ENCODE data around the gene RBMS2. TPM values are rescaled to one million over a fixed set of nuclear protein-coding genes. Genes with fewer than 3 reads are reported as not detected.

The RBMS2 gene
- total and polyA plus RNA-seq, 9 of the 15 experiments (the other 6 are each of a cell fraction or from before 2014, with no cell fraction given): 0.08 to 10.5 (median 0.31) TPM

DNA sequence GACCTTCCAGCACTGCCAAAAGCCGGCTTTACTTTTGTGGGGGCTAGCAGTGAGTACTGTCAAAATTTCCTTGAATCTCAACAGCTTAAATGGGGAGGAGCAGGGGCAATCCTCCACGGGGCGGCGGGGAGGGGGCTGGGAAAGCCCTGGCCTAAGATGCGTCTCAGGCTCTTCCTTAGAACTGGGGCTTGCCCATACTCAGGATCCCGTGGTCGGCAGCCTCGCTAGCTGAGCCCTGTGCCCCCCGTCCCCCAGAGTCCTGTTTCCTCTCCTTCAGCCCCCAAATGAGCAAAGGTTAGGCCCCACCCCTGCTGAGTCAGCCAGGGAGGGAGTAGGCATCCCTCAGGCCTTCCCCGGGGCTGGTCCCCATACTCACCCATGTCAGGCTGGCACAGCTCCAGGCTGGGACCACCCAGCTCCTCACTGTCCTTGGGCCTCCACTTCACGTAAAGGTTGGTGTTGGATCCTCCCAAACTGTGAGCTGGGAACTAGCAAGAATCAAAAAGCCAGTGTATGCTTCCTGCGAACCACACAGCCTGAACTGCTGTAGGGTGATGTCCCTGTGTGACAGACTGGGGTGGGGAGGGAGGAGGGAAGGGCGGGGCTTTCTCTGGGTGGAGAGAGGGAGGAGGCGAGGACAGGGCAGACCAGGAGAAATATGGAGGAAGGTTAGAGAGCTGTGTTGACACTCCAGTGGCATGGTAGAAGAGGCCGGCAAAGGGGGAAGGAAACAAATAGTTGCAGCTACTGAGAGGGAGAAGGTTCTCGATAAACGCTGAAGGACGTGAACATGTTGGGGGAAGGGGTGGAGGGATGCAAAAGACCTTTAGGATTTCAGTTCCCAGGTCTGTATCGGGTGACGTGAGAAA lies 114.4 kb downstream of the RBMS2 start (continued):
- TF ChIP-seq CHD7 (IDR thresholded peaks at IDR 0.05; ENCODE audit: low read depth, low read length) (no peak), ELK1 (CRISPR knock-in tag; IDR thresholded peaks at IDR 0.05) (no peak), SREBF2 (CRISPR knock-in tag; IDR thresholded peaks at IDR 0.05) (no peak), STAG1 (CRISPR knock-in tag; IDR thresholded peaks at IDR 0.05; ENCODE audit: borderline replicate concordance) (no peak), MTA2 (IDR thresholded peaks at IDR 0.05; ENCODE audit: low read depth) (no peak), ZNF551 (CRISPR knock-in tag; IDR thresholded peaks at IDR 0.05) (no peak), CBFA2T3 (IDR thresholded peaks at IDR 0.05) (peak; percentile 36), ZNF740 (CRISPR knock-in tag; IDR thresholded peaks at IDR 0.05) (0 out of 2 replicates have a peak, but pooled peaks have one; percentile 26), ZNF740 (tag; IDR thresholded peaks at IDR 0.05) (0 out of 4 replicates have a peak, but pooled peaks of 1 of the 2 experiments have one; percentile 20), C11orf30 (IDR thresholded peaks at IDR 0.05; ENCODE audit: low read depth) (peak; percentile 91), ZBTB1 (CRISPR knock-in tag; IDR thresholded peaks at IDR 0.05; ENCODE audit: borderline replicate concordance, low read depth) (no peak), ZNF316 (IDR thresholded peaks at IDR 0.05) (peak; percentile 84), ATF2 (CRISPR knock-in tag; IDR thresholded peaks at IDR 0.05) (no peak)

Measured in K562 (cell line).